NCI-H345 treated with DMSO at 0.1 percent for 48 hours (cell line): ENCODE results near the gene CAMK1G.

Experiments used
- DNase-seq: peaks from one replicate; lab custom pipeline; 2025; ENCODE audit not compliant: unreplicated experiment; lab: John Stamatoyannopoulos, UW

The CAMK1G gene

GRCh38 chr1:209633335-209633997 is 50.0 kb downstream of the CAMK1G start:
- no peak for DNase-seq

- no peak for DNase-seq
Observed at GRCh38 chr1:209634005-209634737, 50.7 kb downstream of the CAMK1G start.

- DNase-seq, result no peak
Observed at GRCh38 chr1:209635850-209636249, 52.3 kb downstream of the CAMK1G start.

- no peak for DNase-seq
Observed at GRCh38 chr1:209641832-209642172, 58.3 kb downstream of the CAMK1G start.

- no peak for DNase-seq
Observed at GRCh38 chr1:209642816-209643215, 59.3 kb downstream of the CAMK1G start.

DNA sequence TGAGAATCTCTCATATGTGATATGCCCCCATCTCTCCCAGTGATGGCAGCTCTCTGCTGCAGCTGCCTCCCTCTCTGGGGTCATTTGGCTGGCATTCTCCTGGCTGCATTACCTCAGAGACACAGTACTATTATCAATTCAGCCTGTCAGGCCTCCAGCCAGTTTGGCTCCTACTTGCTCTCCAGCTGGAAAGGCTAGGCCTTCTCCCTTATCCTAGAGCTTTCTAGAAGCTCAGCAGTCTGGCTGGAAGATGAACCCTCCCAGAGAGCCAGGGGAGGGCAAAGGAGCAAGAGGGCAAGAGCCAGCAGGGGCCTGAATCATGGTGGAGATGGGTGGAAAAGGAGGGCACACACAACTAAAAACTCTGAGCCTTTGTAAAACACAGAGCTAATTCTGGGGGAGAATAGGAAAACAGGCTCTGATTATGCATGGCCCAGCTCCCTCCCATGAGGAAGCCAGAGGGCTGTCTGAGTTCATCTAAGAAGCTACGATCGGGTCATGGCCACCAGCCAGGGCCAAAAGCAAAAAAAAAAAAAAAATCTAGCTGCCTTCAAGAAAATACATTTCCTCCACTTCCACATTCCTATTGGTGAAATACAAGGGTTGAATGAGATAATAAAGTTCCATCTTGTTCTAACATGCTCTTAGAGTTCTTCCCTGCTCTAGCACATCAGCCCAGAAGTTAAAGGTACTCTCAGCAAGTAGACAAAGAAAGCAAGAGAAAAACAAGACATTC is 59.9 kb downstream of the CAMK1G start:
- no peak for DNase-seq

DNA sequence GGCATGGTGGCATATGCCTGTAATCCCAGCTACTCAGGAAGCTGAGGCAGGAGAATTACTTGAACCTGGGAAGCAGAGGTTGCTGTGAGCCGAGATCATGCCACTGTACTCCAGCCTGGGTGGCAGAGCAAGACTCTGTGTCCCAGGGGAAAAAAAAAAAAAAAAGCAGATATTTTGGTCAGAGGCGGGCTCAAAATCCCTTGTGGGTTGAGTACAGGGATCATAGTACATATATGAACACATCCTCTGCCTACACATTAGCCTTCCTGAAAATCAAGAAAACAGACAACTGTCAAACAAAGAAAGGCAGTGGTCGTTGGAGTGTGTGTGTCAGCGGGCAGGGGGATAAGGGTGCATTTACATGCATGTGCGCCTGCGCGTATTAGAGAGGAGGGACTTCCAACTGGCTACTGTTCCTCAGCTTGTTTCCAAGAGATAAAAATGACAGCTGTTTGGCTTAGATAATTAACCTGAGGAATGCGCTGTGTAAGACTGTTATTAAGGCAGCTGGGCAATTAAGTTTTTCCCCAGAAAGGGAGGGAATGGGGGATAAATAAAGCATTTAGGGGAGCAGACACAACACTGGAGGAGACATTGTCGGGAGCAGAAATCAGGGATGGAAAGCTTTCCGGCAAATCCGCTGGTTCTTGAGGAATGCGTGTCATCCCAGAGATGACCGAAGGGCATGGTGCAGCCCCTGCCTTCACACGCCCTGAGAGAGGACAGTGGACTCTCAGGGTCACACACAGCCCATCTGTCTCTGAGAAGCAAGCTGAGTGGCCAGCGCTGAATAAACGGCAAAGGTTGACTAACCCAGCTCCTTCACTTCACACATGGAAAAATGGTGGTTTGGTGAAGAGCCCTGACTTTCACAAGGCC is 62.3 kb downstream of the CAMK1G start:
- no peak for DNase-seq

DNA sequence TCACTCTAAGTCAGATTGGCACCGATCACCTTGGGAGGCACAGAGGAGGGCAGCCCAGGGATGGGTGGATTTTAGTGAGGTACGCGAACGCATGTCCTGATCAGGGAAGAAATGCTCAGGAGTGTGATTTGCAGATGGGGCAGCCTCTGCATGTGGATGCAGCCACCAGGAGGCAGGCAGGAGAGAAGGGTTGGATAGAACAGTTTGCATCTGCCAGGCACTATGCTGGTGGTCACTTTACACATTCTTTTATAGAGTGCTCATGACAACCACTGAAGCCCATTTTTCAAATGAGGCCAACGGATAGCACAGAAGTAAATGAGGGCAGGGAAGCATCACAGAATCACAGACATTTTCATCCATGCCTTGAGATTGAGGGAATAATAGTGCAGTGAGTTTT is 63.0 kb downstream of the CAMK1G start:
- DNase-seq, result no peak

DNA sequence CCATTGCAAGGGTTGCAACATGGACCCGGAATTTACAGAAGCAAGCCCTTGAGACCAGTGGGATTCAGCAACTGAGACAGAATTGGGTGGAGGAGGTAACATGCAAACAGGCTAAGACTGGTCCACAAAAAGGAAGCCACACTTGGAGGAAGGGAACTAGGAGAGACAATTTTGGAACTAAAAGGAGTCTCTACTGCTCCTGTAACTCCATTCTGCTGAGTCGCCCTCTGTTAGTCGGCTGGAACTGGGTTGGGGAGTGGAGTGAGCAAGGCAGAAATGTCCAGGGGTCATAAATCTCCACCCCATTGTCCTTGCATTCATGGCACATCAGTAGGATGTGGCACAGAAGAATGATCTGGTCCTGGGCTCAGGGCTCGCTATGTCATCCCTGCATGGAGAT is 63.6 kb downstream of the CAMK1G start:
- no peak for DNase-seq

DNA sequence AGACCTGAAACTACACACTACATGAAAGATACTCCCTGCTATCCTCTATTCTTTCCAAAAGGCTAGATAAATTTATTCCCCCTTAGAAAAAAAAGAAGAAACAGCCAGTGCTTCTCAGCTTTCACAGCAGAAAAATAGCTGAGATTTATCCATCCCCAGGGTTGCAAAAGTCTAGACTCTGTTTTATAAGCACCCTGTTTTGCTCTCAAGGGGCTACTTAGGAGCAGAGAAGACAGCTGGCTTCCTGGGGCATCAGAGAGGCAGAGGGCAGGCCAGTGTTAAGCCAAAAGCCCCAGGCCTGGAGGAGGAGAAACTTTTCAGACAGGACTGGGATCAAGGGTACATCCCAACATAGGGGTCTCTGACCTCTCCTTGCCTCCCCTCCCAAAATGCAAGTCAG is 64.8 kb downstream of the CAMK1G start:
- DNase-seq, result no peak

DNA sequence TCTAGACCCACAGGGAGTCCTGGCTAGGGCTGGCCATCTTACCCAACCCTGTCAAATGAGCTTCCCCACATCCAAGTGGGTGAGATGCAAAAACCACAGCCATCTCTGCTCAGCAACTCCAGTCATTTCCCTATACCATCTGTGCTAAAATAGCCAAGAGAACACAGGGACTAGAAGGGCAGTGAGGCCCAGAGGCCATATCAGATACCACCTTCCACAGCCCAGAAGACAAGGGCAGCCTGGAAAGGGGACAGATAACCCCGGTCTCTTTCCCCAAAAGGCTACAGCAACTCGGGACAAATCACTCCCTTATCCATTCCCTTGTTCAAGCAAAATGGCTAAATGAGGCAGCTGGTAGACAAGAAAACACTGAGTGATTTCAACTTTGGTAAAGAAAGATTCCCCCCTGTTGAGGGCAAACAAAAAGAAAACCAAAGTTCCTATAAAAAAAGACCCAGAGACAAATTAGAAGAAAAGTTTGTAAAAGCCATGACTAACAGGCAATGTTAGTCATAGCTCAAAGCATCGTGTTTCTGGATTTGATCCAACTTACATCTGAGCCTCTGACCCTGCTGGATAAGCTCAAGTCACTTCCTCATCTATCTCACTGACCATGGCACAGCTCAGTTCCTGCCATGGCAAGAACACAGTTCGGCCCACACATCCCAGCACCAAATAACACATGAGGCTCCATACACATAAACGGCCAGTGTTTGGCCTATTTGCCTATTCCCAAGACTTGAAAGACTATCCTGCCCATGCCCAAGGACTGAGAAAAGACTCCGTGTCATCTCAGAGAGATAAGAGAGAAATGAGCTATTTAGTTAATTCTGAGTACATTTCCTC is 65.6 kb downstream of the CAMK1G start:
- no peak for DNase-seq

DNA sequence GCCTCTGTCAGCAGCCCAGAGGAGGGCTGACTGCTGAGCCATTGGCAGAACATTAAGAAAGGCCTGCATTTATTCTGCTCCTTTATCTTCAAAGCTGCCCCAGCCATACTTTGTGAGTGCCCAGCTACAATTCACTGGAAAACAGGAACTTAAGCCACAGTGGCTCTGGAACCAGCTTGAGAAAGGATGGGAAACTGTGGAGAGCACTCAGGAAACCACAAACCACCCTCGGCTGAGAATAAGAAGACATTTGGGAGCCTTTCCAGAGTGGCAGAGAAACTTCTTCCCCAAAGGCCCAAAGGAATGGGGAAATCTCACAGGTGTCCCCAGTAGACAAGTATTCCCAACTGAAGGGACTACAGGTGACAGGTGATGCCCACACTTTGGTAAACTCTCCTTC is 66.9 kb downstream of the CAMK1G start:
- no peak for DNase-seq

DNA sequence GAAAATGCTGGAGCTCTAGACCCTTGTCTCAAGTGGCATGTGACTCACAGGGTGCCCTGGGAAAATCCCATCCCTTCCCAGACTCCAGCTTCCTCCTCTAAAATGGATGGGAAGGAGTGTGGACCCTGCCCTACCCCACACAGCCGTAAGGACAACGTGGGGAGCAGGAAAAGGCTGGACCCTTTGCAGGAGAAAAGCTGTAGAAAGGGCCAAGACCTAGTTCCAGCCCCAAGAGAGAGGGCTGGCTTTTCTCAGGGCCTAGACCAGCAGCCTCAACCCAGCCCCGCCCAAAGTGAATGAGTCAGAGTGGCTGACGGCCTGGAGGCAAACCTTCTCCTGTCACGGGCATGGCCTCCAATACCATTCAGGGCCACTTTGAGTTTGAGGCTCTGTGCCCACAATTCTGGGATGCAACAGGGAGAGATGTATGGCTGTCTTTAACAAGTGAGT is 67.6 kb downstream of the CAMK1G start:
- DNase-seq, result no peak

DNA sequence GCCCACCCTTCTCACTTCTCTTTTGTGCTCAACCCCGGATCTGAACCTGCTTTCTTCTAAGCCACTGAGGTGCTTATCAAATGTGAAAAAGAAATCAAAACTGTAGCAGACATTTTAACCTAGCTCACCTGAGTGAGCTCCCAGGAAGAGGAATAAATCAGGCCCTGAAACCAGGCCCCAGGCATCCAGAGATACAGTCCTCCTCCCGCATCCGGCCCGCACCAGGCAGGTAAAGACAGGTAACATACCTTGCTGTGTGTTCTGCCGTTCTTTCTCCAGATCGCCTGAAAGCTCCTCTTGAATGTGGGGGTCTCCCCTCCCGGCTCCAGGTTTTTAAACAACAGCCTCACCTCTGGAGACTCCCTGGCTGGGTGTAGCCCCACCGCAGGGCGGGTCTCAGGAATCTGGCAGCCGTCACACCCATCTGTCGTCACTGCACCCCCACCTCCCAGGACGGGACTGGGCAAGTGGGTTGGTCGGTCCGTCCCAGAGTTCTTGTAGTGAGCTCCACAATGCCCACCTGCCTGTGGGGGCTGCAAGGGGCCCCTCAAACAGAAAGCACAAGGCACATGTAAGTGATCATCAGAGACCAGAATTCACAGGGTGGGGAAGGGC is 68.7 kb downstream of the CAMK1G start, which contains the start of gene LAMB3:
Gene LAMB3 (minus strand): TSS at position 305 of the 615 bp plus-strand sequence. CDS start 1,481 bp downstream, outside the sequence.
- DNase-seq, result no peak

GRCh38 chr1:209652873-209653401 is 69.4 kb downstream of the CAMK1G start:
- no peak for DNase-seq

DNA sequence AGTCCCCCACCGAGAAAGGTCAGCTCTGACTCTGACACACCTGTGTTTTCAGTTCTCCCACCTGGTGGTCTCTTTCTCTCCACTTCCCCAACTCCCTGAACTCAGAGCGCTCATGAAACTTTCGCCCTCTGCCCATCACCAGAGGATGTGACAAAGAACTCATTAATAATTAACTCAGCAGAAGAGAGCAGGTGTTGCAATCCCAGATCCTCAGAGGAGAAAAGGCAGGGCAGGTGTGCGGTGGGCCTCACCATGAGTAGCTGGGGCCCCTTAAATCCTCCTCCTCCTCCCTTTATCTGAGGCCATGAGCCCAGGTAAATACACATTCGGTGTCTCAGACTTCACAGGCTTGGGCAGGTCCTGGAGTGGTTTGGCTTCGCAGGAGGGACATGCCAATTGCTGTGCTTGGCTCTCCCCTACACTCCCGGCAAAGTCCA is 70.4 kb downstream of the CAMK1G start:
- DNase-seq, result no peak

DNA sequence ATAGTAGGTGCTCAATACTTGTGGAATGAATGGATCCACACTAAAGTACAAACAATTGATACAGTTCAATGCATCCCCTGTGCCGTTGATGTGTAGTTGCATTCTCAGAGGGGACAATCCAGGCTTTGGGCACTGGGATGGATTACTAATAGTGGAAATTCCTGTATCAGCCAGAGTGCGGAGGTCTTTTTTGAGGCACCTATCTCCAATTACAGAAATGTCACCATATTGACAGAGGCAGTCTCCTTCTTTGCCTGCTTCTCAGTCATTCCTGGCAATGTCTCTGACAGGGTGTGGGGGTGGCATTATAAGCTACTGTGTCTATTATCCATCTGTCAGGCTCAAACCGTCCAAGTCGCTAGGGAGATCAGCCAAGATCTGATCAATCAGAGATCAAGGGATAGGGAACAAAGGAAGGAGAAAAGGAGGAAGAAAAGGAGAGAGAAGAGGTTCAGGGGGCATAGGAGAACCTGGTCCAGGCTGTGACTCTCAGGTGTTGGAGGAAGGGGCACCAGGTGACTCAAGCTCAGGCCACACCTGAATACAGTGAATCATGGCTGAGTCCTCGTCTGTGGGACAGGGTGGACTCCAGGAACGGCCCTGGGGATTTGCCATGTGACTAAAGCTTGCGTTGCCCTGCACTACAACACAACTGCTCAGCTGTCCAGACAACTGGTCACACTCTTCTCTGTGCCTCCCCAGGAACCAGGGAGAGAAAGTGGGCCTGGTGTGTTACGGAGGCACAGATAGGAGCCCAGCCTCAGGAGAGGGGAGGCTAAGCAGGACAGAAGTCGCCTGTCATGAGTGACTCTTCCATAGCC is 72.1 kb downstream of the CAMK1G start:
- DNase-seq, result no peak

DNA sequence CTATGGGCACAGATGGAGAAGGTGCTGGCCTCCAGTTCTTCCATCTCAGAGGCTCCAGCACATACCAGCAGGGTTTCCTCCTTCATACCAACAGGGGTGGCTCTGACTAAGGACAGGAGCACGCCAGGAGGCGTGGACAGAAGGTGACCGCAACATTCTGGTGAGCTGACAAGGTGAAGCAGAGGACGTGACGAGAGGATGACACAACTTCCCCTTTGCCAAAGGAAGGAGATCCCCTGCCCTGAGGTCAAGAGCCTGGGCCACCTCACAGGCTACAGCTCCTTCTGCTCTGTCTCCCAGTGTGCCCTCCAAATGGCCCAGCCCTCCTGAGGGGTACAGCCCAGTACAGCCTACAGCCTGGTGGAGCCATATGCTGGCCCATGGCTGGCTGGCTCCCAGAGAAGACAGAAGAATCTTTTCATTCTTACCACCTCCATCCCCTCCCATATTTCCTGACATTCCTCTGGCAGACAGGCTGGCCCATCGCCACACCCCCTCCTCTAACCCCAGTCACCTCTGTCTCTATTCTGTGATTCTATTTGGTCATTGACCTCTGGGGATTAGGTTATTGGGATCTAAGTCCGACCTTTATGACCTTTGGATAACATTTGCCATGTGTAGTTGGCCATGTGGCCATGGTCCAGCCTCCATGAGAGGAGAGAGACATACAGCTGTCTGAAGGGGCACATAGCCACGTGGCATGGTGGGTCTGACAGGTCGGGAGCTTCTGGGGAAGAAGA is 73.8 kb downstream of the CAMK1G start:
- no peak for DNase-seq
